Kidney tubule cell (primary cell): Measurements from ENCODE around the gene GSDMA.
A peak's percentile ranks its signal among the peaks of the same experiment; 100 is the strongest.

Experiments
- DNase-seq: peaks from one replicate; pipeline ENCODE4 v3.0.0-alpha.2; 2018; ENCODE audit warnings: low spot score

The GSDMA gene

DNA sequence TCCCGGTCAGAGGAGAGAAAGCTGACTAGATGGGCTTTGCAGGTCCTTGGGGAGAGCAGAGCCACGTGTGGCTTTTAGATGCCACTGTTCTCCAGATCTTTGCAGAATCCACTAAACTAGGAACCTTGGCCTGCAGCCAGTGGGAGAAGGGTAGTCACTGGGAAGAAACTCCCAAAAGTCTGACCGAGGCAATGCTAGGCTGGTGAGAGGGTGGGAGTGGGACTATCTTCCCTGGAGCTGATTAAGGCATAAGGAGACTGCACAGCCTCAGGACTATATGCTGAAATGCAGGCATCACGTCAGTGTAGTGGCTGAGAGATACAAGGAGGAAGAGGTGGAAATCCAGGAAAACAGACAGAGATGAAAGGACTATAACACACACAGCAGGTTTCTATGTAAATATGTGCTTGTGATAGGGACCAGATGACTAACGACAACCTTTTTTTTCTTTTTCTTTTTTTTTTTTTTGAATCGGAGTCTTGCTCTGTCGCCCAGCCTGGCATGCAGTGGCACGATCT is 2.2 kb upstream of the GSDMA start:
- no peak for DNase-seq

DNA sequence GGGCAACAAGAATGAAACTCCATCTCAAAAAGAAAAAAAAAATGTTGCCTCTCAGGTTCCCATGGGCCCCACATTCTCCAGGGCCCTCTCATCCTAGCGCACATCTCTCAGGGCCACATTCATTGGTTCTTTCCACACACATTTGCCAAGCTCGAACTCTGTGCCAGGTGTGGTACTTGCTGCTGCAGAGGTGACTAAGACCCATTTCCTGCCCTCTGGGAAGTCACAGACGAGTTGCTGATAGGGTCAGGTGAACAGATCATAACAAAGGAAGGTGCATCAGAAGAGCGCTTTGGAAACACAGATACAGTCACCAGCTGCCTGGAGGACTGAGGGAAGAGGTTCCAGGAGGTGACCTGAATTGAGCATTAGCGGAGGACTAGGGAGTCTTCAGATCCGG is 1.0 kb downstream of the GSDMA start:
- DNase-seq, result peak; percentile 92

DNA sequence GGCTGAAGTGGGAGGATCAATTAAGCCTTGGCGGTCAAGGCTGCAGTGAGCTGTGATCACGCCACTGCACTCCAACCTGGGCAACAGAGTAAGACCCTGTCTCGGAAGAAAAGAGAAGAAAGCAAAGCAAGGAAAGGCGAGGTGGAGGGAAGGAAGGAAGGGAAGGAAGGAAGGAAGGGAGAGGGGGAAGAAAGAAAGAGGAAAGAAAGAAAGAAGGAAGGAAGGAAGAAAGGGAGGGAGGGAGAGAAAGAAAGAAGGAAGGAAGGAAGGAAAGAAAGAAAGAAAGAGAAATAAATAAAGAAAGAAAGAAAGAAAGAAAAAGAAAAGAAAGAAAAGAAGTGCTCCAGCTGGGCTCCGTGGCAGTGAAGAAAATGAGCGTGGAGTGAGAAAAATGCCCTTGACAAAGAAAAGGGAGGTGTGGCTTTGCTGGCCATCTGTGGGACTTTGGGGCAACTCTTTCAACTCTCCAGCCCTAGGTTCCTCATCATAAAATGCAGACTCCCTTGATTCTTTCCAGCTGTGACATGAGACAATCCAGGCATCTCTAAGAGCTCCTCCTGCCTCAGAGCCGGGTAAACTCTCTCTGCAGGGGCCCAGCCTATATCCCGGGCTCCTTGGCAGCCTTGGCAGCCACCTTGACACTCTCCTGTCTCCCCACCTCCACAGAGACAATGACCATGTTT is 2.4 kb downstream of the GSDMA start:
- DNase-seq, result no peak

DNA sequence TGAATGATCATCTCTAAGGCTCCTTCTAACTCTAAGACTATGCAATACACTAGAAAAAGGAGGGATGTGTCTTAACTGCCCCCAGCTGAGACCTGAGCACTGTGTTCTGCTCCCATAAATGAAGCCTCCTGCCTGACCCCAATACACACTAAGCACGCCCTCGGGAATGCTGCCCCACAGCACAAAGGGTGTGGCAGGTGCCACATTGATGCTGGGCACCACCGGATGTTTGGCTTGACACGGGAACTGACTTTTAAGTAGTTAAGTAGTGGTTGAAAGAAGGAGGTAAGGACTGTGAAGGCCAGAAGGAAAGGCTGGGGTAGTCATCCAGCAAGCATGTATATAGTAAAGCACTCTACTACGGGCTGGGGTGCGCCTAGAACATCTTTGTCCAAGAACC is 4.0 kb downstream of the GSDMA start:
- DNase-seq, result no peak

DNA sequence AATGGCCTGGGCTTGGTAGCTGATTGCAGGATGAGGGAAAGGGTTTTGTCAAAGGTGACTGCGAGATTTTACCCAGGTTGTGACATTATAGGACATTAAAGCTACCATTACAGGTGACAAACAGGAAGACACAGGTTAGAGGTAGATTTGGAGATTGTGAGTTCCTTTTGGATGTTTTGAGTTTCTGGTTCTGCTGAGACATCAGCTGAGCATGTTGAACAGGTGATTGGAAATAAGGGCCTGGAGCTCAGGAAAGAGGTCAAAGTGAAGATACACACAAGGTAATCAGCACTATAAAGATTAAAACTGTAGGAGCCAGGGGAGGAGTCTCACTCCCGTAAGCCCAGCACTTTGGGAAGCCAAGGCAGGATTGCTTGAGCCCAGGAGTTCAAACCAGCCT is 6.0 kb downstream of the GSDMA start:
- DNase-seq, result no peak

DNA sequence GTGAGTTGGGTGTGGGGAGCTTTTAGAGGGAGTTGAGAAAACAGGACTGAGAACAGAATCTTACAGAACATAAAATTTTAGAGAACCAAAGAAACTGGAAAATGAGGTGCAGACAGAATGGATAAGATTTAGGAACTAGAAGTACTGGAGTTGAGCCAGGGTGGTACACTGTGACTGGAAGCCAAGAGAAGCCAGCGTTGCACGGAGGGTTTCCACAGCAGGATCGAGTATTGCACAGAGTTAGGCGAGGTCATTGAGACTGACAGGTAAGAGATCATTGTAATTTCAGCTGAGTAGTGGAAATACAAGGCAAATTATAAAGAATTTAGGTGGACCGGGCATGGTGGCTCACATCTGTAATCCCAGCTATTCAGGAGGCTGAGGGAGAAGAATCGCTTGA is 6.6 kb downstream of the GSDMA start:
- no peak for DNase-seq

DNA sequence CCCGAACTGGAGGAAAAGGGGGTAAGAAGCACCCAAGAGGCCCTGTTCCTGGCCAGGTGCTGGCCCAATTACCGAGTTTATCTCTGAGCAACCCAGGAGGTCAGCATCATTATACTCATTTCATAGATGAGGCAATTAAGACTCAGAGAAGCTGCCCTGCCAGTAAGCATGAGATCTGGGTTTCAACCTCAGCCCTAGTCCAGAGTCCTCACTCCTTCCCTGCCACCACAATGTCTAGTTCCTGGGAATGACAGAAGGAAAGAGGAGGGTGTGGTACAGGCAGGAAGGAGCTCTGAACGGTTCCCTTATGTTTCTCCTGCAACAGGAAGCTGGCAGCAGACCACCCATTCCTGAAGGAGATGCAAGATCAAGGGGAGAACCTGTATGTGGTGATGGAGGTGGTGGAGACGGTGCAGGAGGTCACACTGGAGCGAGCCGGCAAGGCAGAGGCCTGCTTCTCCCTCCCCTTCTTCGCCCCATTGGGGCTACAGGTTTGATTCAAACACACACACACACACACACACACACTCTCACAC is 7.4 kb downstream of the GSDMA start:
- no peak for DNase-seq

DNA sequence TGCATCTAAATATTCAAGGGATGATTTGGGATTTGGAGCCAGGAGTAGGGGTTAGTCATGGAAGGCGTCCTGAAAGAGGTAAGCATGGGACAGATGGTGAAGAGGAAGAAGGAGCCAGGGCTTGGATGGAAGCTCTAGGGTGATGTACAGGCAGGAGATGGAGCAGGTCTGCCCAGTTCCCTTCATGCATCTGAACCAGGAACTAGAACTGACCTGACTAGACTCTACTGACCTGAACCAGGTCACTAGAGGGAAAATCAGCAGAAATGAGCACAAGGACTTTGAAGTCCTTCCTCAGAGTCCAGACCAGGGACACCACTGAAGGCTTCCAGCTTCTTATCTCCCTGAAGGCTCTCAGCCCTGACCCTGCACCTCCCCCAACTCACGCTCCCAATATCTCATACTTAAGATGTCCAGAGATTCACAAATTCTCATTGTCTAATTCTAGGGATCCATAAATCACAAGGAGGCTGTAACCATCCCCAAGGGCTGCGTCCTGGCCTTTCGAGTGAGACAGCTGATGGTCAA is 8.3 kb downstream of the GSDMA start:
- DNase-seq, result no peak

DNA sequence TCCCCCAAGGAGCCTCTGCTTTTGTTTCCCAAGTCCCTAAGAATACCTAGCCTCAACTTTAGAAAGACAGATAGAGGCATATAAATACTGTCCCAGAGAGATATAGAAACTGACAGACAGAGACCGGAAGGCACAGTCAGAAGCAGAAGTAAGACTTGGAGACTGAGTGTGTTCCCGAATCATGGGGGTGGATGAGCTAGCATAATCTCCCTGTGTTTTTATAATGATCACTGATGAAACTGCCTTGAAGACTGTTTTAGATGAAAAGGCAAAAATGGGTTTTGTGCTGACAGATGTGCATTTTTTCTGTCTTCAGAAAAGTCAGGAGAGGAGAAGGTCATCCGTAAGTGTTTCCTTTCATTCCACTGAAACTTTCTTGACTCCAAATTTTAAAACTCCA is 9.5 kb downstream of the GSDMA start:
- no peak for DNase-seq

DNA sequence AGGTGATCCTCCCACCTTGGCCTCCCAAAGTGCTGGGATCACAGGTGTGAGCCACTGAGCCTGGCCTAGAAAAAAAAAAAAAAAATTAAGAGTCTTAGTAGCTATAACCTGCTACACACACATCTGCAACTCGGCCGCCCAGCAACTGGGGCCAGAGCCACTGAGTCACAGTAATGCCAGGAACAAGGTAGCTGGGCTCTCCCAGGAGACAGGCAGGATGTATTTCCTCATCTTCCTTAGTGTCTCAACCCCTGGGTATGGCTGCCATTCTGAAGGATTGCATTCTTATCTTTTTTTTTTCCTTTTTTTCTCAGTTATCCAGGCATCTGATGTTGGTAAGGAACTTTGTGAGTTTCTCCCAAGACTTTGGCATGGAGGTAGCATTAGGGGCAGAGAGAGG is 10.7 kb downstream of the GSDMA start:
- peak; percentile 60 for DNase-seq

DNA sequence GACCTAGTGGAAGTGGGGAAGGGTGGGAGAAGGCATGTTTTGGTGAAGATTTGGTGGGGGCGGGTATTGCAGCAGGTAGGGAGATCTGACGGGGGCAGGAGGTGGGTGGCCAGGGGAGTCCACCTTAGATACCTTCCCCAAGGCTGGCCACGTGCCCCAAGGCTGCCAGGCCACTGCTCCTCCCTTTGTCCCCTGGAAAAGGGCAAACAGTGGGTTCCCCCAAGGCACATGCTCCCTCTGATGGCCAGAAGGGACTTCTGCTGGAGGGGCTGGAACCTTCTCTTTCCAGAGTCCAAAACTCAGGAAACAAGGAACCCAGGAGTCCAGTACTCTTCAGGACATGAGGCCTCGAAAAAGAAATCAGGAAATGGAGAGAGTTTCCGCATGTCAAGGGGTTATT is 11.6 kb downstream of the GSDMA start:
- no peak for DNase-seq

DNA sequence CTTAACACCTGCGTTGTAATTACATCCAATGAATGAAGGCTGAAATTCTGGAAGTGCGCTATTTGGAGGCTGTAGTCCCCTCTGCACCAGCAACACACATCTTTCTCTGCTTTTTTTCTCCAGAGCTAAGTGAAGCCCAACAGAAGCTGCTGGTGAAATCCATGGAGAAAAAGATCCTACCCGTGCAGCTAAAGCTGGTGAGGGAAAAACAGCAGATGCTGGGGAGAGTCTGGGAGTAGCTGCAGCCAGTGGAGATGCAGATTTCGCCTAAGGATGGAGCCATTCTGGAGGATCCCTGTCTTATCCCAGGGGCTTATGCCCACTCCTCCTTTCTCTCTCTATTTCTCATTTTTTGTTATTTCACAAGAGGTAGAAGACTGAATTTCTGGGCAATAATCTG is 13.0 kb downstream of the GSDMA start:
- no peak for DNase-seq

DNA sequence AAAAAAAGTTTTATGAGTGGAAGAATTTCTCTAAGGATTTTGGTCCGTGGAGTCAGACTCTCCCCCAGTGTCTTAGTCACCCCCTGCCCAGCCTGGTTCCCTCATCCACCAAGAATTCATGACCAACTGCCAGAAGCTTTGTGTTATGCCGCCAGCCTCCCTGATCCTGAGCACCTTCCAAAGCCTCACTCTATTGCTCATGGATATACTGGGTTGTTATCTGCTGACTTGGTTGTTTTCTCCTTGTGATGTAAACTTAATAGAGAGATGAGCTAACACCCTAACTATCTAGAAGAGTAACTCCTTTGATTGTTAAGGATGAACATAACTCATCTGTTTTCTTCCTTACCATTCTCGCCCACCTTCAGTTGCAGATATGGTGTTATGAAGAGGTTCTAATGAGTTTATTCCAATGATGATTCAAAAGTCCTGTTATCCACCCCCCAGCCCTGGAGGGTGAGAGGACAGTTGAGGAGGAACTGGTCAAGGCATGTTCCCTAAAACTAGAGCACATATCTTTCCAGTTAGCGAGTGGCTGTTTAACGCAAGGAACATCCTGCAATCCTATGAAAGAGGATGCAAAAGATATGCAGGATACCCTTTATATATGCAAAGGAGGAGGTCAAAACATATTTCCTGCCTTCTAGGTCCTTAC is 16.3 kb downstream of the GSDMA start:
- DNase-seq, result peak; percentile 95

DNA sequence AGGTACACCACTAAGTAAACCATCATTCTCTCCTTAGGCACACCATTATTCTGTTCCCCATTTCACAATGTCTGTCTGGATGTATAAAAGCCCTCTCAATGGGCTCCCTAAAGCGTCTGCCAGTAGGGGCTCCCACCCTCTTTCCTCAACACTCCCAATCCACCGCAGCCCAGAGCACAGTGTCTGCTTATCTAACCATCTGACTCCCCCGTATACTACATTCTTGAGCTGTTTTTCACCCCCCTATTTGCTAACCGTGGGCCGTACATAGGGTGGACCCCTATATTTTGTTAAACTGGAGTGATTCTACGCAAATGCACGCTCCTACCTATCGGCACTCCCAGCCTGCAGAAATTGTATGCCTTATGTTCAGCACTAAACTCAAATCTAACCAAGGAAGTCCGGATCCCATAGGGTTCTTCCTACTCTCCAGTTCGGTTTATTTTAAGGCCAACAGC is 17.1 kb downstream of the GSDMA start:
- no peak for DNase-seq

DNA sequence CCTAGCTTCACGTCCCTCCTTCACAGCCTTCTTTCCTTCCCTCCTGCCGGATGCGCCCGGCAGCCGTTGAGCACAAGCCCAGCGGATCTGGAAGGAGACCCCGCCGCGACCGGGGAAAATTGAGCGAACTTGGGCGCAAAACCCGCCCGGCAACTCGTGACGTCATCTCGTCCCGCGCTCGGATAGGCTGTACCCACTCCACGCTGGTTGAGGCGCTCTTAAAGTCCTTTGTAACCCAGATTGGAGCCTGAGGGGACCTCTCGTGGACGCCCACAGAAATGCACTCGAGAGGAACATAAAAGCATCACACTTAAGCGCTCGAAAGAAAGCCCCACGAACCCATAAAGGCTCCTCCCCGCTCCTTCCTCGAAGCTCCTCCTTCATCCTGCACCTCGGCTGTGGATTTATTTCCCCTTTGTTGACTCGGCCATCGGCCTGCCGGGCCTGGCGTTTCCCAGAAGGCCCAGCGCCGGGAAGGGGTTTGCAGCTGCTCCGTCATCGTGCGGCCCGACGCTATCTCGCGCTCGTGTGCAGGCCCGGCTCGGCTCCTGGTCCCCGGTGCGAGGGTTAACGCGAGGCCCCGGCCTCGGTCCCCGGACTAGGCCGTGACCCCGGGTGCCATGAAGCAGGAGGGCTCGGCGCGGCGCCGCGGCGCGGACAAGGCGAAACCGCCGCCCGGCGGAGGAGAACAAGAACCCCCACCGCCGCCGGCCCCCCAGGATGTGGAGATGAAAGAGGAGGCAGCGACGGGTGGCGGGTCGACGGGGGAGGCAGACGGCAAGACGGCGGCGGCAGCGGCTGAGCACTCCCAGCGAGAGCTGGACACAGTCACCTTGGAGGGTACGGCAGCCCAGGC is 17.8 kb downstream of the GSDMA start, which contains the start of gene PSMD3:
TSS of gene PSMD3 (plus strand) at position 457 of the 856 bp plus-strand sequence. CDS start at position 621, 164 bp downstream.
- DNase-seq, result peak; percentile 100

DNA sequence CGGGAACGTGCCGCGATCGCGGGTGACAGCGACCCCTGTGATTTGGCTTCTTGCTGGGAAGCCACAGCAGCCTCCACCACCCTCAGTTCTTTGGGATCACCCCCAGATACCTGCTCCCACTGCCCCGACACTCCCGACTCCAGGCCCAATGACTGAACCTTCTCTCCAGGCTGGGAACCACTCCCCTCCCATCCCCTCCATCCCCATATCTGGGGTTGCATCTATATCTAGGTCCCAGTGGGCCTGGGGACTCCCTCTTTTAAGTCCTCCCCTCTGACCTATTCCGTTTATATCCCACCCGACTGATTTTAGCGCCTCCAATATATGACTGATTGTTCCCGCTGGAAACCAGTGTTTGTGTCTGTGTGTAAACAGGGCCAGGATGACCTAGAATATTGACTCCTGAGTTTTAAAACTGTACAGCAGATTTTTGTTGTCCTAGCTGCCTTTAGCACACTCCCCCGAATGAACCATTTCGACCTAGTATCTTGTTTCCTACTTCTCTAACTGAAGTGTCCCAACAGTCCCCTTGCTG is 18.5 kb downstream of the GSDMA start:
- DNase-seq, result no peak

DNA sequence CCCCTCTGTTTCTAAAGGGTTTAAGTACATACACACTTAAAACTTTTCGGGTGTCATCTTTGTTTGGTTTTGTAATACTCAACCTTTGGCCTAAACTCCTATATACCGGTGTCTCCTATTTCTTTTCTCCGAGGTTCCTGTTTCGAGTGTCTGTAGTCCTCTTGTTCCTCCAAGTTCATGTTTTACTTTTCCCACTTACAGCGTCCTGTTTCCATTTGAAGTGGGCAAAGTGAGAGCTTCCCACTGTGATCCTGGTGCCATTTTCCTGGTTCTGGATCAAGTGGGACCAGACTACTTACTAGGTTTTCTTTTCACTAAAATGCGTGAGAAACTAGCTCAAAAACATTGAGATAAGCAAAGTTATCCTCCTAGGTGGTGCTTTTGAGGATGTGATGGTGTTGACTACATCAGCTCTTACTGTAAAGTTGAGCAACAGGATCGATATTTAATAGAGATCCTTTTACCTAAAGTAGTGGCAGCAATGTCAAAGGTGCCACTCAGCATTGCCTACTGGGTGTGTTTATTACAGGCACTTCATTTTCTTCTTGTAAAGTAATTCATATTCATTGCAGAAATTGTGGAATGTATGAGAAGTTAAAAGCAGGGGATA is 19.1 kb downstream of the GSDMA start:
- no peak for DNase-seq

DNA sequence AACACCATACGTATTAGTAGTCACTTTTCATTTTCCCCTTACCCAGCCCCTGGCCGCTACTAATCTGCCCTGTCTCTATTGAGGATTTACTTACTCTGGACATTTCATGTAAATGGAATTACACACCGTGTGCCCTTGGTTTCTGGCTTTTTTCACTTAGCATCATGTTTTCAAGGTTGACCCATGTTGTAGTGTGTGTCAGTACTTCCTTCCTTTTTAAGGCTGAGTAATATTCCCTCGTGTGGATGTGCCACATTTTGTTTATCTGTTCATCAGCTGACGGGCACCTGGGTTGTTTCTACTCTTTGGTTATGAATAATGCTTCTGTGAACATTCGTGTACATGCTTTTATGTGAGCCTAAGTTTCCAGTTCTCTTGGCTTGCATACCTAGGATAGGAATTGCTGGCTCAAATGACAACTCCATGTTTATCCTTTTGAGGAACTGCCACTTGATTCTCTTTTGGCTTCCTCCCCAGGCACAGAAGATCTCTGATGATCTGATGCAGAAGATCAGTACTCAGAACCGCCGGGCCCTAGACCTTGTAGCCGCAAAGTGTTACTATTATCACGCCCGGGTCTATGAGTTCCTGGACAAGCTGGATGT is 25.5 kb downstream of the GSDMA start:
- DNase-seq, result no peak

DNA sequence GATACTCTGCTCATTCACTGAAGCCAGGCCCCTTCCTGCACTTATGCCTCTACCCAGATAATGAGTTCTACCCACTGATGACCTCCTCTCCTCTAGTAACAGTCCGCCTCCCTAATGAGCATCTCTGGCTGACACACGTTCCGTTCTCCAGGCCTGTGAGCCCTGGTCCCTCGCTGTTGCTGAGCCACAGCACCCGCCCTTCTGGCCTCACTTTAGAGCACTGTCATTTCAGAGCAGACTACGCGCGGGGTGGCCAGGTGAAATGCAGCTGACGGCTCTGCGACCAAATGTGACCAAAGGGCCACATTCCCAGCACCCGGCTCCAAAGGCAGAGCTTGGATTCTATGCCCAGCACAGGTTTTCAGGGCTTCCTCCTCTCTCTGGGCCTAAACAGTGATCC is 31.6 kb downstream of the GSDMA start:
- DNase-seq, result no peak

DNA sequence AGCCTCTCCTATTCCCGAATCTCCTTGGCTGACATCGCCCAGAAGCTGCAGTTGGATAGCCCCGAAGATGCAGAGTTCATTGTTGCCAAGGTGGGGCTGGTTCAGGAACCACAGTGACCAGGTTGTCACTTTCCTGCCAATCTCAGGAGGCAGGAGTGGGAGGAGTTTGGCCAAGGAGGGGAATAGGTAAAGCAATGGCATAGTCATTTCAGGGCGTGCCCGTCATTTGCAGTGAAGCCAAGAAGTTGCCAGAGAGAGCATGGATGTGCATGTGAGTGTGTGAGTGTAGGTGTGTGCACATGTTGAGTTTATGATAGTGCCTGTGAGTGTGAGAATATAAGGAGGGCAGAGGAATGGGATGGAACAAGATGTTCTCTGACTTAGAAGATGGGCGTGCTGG is 32.6 kb downstream of the GSDMA start:
- DNase-seq, result no peak

DNA sequence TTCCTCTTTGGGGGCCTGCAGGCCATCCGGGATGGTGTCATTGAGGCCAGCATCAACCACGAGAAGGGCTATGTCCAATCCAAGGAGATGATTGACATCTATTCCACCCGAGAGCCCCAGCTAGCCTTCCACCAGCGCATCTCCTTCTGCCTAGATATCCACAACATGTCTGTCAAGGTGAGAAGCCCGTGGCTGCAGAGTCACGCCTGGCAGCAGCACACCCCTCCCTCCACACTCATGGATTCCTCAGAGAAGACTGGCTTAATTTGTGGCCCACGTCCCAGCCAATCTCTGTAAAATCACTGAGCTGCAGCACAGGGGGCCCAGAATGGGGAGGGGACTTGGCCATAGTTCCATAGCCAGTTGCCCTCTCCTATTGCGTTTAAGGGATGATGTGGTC is 33.4 kb downstream of the GSDMA start:
- DNase-seq, result no peak
